Transverse colon (tissue), 4 donors: ENCODE results near the gene MECR.

Experiments used
- POLR2A ChIP-seq: fragments of 450-650 bp; IDR thresholded peaks from one replicate; pipeline ENCODE4 v1.6.1; 2016; ENCODE audit warnings: antibody characterized with exemption, mild to moderate bottlenecking, moderate library complexity
- POLR2AphosphoS5 ChIP-seq, 3 donors: sonication (generic); formaldehyde crosslinking; IDR thresholded peaks; one replicate each; pipeline ENCODE4 v1.6.1; 2016; ENCODE audit warnings: antibody characterized with exemption in 3 of 3
- TF ChIP-seq, protein P1 (sequence below), 5 experiments: fragments of 200-600 bp in 3 of 5; fragments of 450-650 bp in 2 of 5; sonication (generic) in 3 of 5; IDR thresholded peaks; 1 replicate in 2 of 5; 2 replicates in 3 of 5; pipeline ENCODE4 v1.5.1; 2016 to 2017; ENCODE audit warnings: antibody characterized with exemption in 5 of 5, inconsistent platforms in 3 of 5, mild to moderate bottlenecking in 2 of 5, moderate library complexity in 1 of 5

DNA sequence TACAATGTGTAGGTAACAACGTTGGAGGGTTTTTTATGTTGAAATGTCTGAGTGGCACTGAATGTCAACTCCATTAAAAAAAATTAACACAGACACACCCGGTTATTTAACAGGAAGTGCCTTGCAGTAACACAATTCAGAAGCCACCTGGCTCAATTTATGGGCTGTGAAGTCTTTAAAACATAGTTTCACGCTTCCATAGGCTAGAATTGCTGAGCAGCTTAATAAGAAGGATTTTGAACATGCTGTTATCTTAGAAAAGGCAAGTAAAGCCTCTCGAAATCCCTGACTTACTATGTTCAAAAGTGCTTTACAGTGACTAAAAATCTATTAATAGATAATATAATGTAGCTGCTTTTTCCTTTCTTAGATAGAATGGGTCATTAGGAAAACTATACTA is 68.7 kb downstream of the MECR start:
- TF ChIP-seq POLR2AphosphoS5 (IDR thresholded peaks at IDR 0.05) = no peak
- TF ChIP-seq, protein P1, sequence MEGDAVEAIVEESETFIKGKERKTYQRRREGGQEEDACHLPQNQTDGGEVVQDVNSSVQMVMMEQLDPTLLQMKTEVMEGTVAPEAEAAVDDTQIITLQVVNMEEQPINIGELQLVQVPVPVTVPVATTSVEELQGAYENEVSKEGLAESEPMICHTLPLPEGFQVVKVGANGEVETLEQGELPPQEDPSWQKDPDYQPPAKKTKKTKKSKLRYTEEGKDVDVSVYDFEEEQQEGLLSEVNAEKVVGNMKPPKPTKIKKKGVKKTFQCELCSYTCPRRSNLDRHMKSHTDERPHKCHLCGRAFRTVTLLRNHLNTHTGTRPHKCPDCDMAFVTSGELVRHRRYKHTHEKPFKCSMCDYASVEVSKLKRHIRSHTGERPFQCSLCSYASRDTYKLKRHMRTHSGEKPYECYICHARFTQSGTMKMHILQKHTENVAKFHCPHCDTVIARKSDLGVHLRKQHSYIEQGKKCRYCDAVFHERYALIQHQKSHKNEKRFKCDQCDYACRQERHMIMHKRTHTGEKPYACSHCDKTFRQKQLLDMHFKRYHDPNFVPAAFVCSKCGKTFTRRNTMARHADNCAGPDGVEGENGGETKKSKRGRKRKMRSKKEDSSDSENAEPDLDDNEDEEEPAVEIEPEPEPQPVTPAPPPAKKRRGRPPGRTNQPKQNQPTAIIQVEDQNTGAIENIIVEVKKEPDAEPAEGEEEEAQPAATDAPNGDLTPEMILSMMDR (IDR thresholded peaks at IDR 0.05) = no peak
- no peak for TF ChIP-seq POLR2A
